ENCODE results near the gene SHANK2. TPM values are rescaled to one million over a fixed set of nuclear protein-coding genes. Genes with fewer than 3 reads are reported as not detected.

SHANK2 gene
- total and polyA plus RNA-seq, 5 experiments from 2014 or later, result not detected

GRCh38 chr11:71221201-71221600, 31.2 kb downstream of the SHANK2 start:
- Mint-ChIP-seq H3K27me3 (peaks cover 4 to 21% (median 13%) of the 10 kb centered on the region in 5 donors), H3K9me3 (peaks cover 3 to 19% (median 12%) of the 10 kb centered on the region in 9 donors)
- ATAC-seq, result no peak

GRCh38 chr11:71218789-71219499, 33.4 kb downstream of the SHANK2 start:
- Mint-ChIP-seq H3K36me3 (no peaks in the 10 kb centered on the region), H3K4me1 (no peaks in the 10 kb centered on the region), H3K4me3 (no peak overlapping the region), H3K27ac (no peak overlapping the region), H3K27me3 (peaks cover 10 to 38% (median 17%) of the 10 kb centered on the region in 5 donors), H3K9me3 (peaks cover 0 to 4% (median 0%) of the 10 kb centered on the region in 9 donors)
- DNase-seq (peak in 1 of 10 donors; percentile 37), ATAC-seq (no peak)
- POLR2A ChIA-PET, result no interaction called here

More at GRCh38 chr11:71221201-71221600, 31.2 kb downstream of the SHANK2 start:
- DNase-seq, result peak in 1 of 10 donors; percentile 38
- Mint-ChIP-seq H3K27ac (no peak overlapping the region), H3K4me3 (no peak overlapping the region), H3K36me3 (peaks cover 0 to 9% (median 0%) of the 10 kb centered on the region in 3 donors), H3K4me1 (no peaks in the 10 kb centered on the region)
- POLR2A ChIA-PET, result no interaction called here

GRCh38 chr11:71215425-71215965, 36.9 kb downstream of the SHANK2 start:
- peak overlapping the region in 1 of 10 donors; percentile 37 for H3K27ac Mint-ChIP-seq
- peaks cover 9 to 46% (median 16%) of the 10 kb centered on the region in 5 donors for H3K27me3 Mint-ChIP-seq
- H3K9me3 Mint-ChIP-seq, result peaks cover 0 to 3% (median 0%) of the 10 kb centered on the region in 9 donors
- H3K36me3 Mint-ChIP-seq, result no peaks in the 10 kb centered on the region
- POLR2A ChIA-PET, result no interaction called here
- DNase-seq, result peak in 1 of 10 donors; percentile 2
- H3K4me3 Mint-ChIP-seq, result no peak overlapping the region
- no peak for ATAC-seq
- H3K4me1 Mint-ChIP-seq, result no peaks in the 10 kb centered on the region

GRCh38 chr11:71214553-71215424, 37.6 kb downstream of the SHANK2 start:
- Mint-ChIP-seq H3K9me3 (no peaks in the 10 kb centered on the region), H3K27ac (peak overlapping the region in 1 of 10 donors; percentile 37), H3K4me1 (no peaks in the 10 kb centered on the region), H3K27me3 (peaks cover 9 to 46% (median 16%) of the 10 kb centered on the region in 5 donors), H3K4me3 (no peak overlapping the region), H3K36me3 (no peaks in the 10 kb centered on the region)
- POLR2A ChIA-PET, result no interaction called here
- peak in 1 of 10 donors; percentile 54 for DNase-seq
- no peak for ATAC-seq

GRCh38 chr11:71213696-71214552, 38.5 kb downstream of the SHANK2 start:
- DNase-seq (peak in 1 of 10 donors; percentile 50), ATAC-seq (no peak)
- Mint-ChIP-seq H3K4me1 (no peaks in the 10 kb centered on the region), H3K9me3 (no peaks in the 10 kb centered on the region), H3K27me3 (peaks cover 9 to 43% (median 16%) of the 10 kb centered on the region in 5 donors), H3K4me3 (no peak overlapping the region), H3K36me3 (no peaks in the 10 kb centered on the region), H3K27ac (no peak overlapping the region)
- POLR2A ChIA-PET, result no interaction called here

- no peak overlapping the region for H3K27ac Mint-ChIP-seq
- peaks cover 0 to 2% (median 0%) of the 10 kb centered on the region in 9 donors for H3K9me3 Mint-ChIP-seq
- POLR2A ChIA-PET, result no interaction called here
- no peak overlapping the region for H3K4me3 Mint-ChIP-seq
- ATAC-seq (no peak), DNase-seq (peak in 1 of 10 donors; percentile 11)
- peaks cover 9 to 38% (median 14%) of the 10 kb centered on the region in 5 donors for H3K27me3 Mint-ChIP-seq
- no peaks in the 10 kb centered on the region for H3K4me1 Mint-ChIP-seq
- H3K36me3 Mint-ChIP-seq, result no peaks in the 10 kb centered on the region
These were observed 39.4 kb downstream of the SHANK2 start for GRCh38 chr11:71212871-71213559.

- H3K27ac Mint-ChIP-seq, result no peak overlapping the region
- H3K9me3 Mint-ChIP-seq, result peaks cover 0 to 2% (median 0%) of the 10 kb centered on the region in 9 donors
- ATAC-seq (no peak), DNase-seq (no peak)
- no peaks in the 10 kb centered on the region for H3K4me1 Mint-ChIP-seq
- POLR2A ChIA-PET, result no interaction called here
- H3K36me3 Mint-ChIP-seq, result no peaks in the 10 kb centered on the region
- H3K27me3 Mint-ChIP-seq, result peaks cover 9 to 38% (median 13%) of the 10 kb centered on the region in 5 donors
- no peak overlapping the region for H3K4me3 Mint-ChIP-seq
These were observed 40.7 kb downstream of the SHANK2 start for GRCh38 chr11:71211631-71212030.

GRCh38 chr11:71210861-71211260, 41.5 kb downstream of the SHANK2 start:
- H3K27me3 Mint-ChIP-seq, result peaks cover 5 to 30% (median 6%) of the 10 kb centered on the region in 5 donors

GRCh38 chr11:71209656-71210055, 42.7 kb downstream of the SHANK2 start:
- H3K27me3 Mint-ChIP-seq, result peaks cover 5 to 23% (median 6%) of the 10 kb centered on the region in 5 donors
- no peaks in the 10 kb centered on the region for H3K36me3 Mint-ChIP-seq
- POLR2A ChIA-PET, result no interaction called here

More at GRCh38 chr11:71210861-71211260, 41.5 kb downstream of the SHANK2 start:
- H3K36me3 Mint-ChIP-seq, result no peaks in the 10 kb centered on the region
- peak in 1 of 10 donors; percentile 49 for DNase-seq
- ATAC-seq, result no peak
- H3K9me3 Mint-ChIP-seq, result peaks cover 0 to 2% (median 0%) of the 10 kb centered on the region in 9 donors
- H3K4me3 Mint-ChIP-seq, result no peak overlapping the region
- no peaks in the 10 kb centered on the region for H3K4me1 Mint-ChIP-seq
- no peak overlapping the region for H3K27ac Mint-ChIP-seq
- POLR2A ChIA-PET, result no interaction called here

GRCh38 chr11:71209181-71209580, 43.2 kb downstream of the SHANK2 start:
- H3K27ac Mint-ChIP-seq, result no peak overlapping the region
- H3K4me3 Mint-ChIP-seq, result no peak overlapping the region
- no peak for ATAC-seq
- H3K36me3 Mint-ChIP-seq, result no peaks in the 10 kb centered on the region
- no peaks in the 10 kb centered on the region for H3K4me1 Mint-ChIP-seq
- peak in 1 of 10 donors; percentile 54 for DNase-seq
- POLR2A ChIA-PET, result no interaction called here
- H3K9me3 Mint-ChIP-seq, result peaks cover 0 to 2% (median 0%) of the 10 kb centered on the region in 9 donors
- peaks cover 3 to 18% (median 4%) of the 10 kb centered on the region in 5 donors for H3K27me3 Mint-ChIP-seq

More at GRCh38 chr11:71209656-71210055, 42.7 kb downstream of the SHANK2 start:
- no peak for ATAC-seq
- Mint-ChIP-seq H3K27ac (no peak overlapping the region), H3K4me3 (no peak overlapping the region), H3K4me1 (no peaks in the 10 kb centered on the region), H3K9me3 (peaks cover 0 to 2% (median 0%) of the 10 kb centered on the region in 9 donors)
- peak in 1 of 10 donors; percentile 61 for DNase-seq

- peak in 1 of 10 donors; percentile 48 for DNase-seq
- Mint-ChIP-seq H3K4me3 (no peak overlapping the region), H3K4me1 (no peaks in the 10 kb centered on the region), H3K27ac (no peak overlapping the region), H3K36me3 (no peaks in the 10 kb centered on the region), H3K27me3 (peaks cover 1 to 9% (median 3%) of the 10 kb centered on the region in 5 donors), H3K9me3 (peaks cover 0 to 2% (median 0%) of the 10 kb centered on the region in 9 donors)
- POLR2A ChIA-PET, result no interaction called here
- ATAC-seq, result no peak
These were observed 44.2 kb downstream of the SHANK2 start for GRCh38 chr11:71208011-71208774.

All from naive thymus-derived CD8-positive, alpha-beta T cell (primary cell).